Vagina (tissue), 2 donors: ENCODE data around the gene GTSE1.

Experiments used
- POLR2A ChIP-seq, 2 donors: fragments of 450-650 bp; IDR thresholded peaks; one replicate each; pipeline ENCODE4 v1.6.1; 2017; ENCODE audit warnings: antibody characterized with exemption in 2 of 2, mild to moderate bottlenecking in 2 of 2, moderate library complexity in 2 of 2
- POLR2AphosphoS5 ChIP-seq, 2 donors: sonication (generic); formaldehyde crosslinking; IDR thresholded peaks; one replicate each; pipeline ENCODE4 v1.9.0; 2017; ENCODE audit warnings: antibody characterized with exemption in 2 of 2, mild to moderate bottlenecking in 2 of 2, low read depth in 1 of 2; ENCODE audit not compliant: insufficient read depth in 1 of 2
- TF ChIP-seq, protein P1 (sequence below), 3 experiments: fragments of 450-650 bp in 2 of 3; fragments of 200-600 bp in 1 of 3; sonication (generic) in 1 of 3; IDR thresholded peaks; one replicate each; pipeline ENCODE4 v1.5.1; 2017 to 2019; ENCODE audit warnings: antibody characterized with exemption in 3 of 3, mild to moderate bottlenecking in 2 of 3, moderate library complexity in 2 of 3

DNA sequence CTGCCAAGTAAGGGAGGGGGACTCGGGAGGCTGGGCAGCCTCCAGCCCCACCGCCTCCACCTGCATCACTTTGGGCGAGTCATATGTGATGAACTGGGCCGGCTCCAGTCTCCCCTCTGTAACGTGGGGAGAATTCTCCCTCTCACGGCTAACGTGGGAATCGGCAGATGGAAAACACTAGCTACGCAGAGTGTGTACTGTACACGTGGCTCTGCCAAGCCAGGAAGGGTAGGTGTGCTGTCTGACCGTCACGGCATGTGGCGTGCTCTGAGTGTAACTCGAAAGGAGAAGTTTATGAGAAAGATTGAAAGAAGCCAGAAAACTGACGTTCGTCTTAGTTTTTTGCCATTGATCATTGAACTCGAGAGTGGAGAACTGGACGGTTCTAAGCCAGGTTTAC, 52.6 kb downstream of the GTSE1 start:
- TF ChIP-seq POLR2A (IDR thresholded peaks at IDR 0.05): no peak
- TF ChIP-seq, protein P1, sequence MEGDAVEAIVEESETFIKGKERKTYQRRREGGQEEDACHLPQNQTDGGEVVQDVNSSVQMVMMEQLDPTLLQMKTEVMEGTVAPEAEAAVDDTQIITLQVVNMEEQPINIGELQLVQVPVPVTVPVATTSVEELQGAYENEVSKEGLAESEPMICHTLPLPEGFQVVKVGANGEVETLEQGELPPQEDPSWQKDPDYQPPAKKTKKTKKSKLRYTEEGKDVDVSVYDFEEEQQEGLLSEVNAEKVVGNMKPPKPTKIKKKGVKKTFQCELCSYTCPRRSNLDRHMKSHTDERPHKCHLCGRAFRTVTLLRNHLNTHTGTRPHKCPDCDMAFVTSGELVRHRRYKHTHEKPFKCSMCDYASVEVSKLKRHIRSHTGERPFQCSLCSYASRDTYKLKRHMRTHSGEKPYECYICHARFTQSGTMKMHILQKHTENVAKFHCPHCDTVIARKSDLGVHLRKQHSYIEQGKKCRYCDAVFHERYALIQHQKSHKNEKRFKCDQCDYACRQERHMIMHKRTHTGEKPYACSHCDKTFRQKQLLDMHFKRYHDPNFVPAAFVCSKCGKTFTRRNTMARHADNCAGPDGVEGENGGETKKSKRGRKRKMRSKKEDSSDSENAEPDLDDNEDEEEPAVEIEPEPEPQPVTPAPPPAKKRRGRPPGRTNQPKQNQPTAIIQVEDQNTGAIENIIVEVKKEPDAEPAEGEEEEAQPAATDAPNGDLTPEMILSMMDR (IDR thresholded peaks at IDR 0.05): no peak
- TF ChIP-seq POLR2AphosphoS5 (IDR thresholded peaks at IDR 0.05; ENCODE audit: insufficient read depth in 1 of 2, low read depth in 1 of 2): no peak
